GM19351 (cell line): ENCODE data around the gene PRPF18.
"Not testable (repeated sequence)": the region's sequence is repeated elsewhere in the genome, so short reads cannot be mapped to it uniquely, and the experiment has no call there.

Source experiments
- ATAC-seq: cut with Tn5 transposase; IDR thresholded peaks from one replicate; pipeline ENCODE4 v1.9.1; 2021; ENCODE audit warnings: mild to moderate bottlenecking, moderate library complexity; ENCODE audit not compliant: unreplicated experiment

The PRPF18 gene

GRCh38 chr10:13586676-13587355 is at the start of gene PRPF18:
PRPF18 (plus strand) TSS chr10:13586965; CDS start chr10:13587087, 122 bp downstream.
- peak; percentile 100 for ATAC-seq

- not testable (repeated sequence) for ATAC-seq
Measured at GRCh38 chr10:13537985-13538384, 48.8 kb upstream of the PRPF18 start.

- ATAC-seq = no peak
Measured at GRCh38 chr10:13542533-13542932, 44.2 kb upstream of the PRPF18 start.

- ATAC-seq = no peak
Measured at GRCh38 chr10:13550802-13551201, 36.0 kb upstream of the PRPF18 start.

GRCh38 chr10:13555884-13556510 is 30.8 kb upstream of the PRPF18 start:
- ATAC-seq = no peak

GRCh38 chr10:13559124-13559700 is 27.6 kb upstream of the PRPF18 start:
- no peak for ATAC-seq

GRCh38 chr10:13560597-13560996 is 26.2 kb upstream of the PRPF18 start:
- no peak for ATAC-seq

- ATAC-seq = no peak
Measured at GRCh38 chr10:13563481-13564445, 23.0 kb upstream of the PRPF18 start.

- ATAC-seq = no peak
Measured at GRCh38 chr10:13564576-13564975, 22.2 kb upstream of the PRPF18 start.

- no peak for ATAC-seq
Measured at GRCh38 chr10:13567030-13567429, 19.7 kb upstream of the PRPF18 start.

GRCh38 chr10:13571541-13571940 is 15.2 kb upstream of the PRPF18 start:
- no peak for ATAC-seq

- no peak for ATAC-seq
Measured at GRCh38 chr10:13573960-13574359, 12.8 kb upstream of the PRPF18 start.

GRCh38 chr10:13585195-13585751 is 1.5 kb upstream of the PRPF18 start:
- no peak for ATAC-seq

GRCh38 chr10:13585943-13586342 is 822 bp upstream of the PRPF18 start:
- no peak for ATAC-seq

GRCh38 chr10:13587391-13587790 is 626 bp downstream of the PRPF18 start:
- ATAC-seq = no peak

- ATAC-seq = no peak
Measured at GRCh38 chr10:13589316-13589715, 2.6 kb downstream of the PRPF18 start.

GRCh38 chr10:13590886-13591285 is 4.1 kb downstream of the PRPF18 start:
- no peak for ATAC-seq

GRCh38 chr10:13592306-13592705 is 5.5 kb downstream of the PRPF18 start:
- ATAC-seq = no peak

- ATAC-seq = no peak
Measured at GRCh38 chr10:13593535-13593934, 6.8 kb downstream of the PRPF18 start.

GRCh38 chr10:13594641-13595040 is 7.9 kb downstream of the PRPF18 start:
- no peak for ATAC-seq

- no peak for ATAC-seq
Measured at GRCh38 chr10:13597909-13598308, 11.1 kb downstream of the PRPF18 start.
